MM.1S (cell line): Measurements from ENCODE around the gene CIT.
A peak's percentile ranks its signal among the peaks of the same experiment; 100 is the strongest.

Source experiments
- DNase-seq: peaks from one replicate; pipeline ENCODE4 v3.0.0-alpha.2; 2015
- H2AFZ ChIP-seq: fragments of 300-600 bp; sonication (generic); 2 replicates; pipeline ENCODE4 v1.6.0; 2016; ENCODE audit warnings: antibody characterized with exemption, low read length
- H3F3A ChIP-seq: fragments of 300-600 bp; sonication (generic); 2 replicates; pipeline ENCODE4 v1.6.1; 2016; ENCODE audit warnings: mild to moderate bottlenecking, antibody characterized with exemption, low read length, moderate library complexity, mixed read lengths; ENCODE audit not compliant: insufficient read depth
- H3K27ac ChIP-seq: fragments of 300-600 bp; sonication (generic); 2 replicates; pipeline ENCODE4 v1.5.1; 2016; ENCODE audit warnings: mild to moderate bottlenecking, low read length
- H3K27me3 ChIP-seq: fragments of 300-600 bp; sonication (generic); replicated peaks from 2 replicates; pipeline ENCODE4 v1.6.0; 2016; ENCODE audit warnings: low read length; ENCODE audit not compliant: insufficient read depth
- H3K36me3 ChIP-seq: fragments of 300-600 bp; sonication (generic); replicated peaks from 2 replicates; pipeline ENCODE4 v1.6.1; 2016; ENCODE audit warnings: mild to moderate bottlenecking, low read length, mixed read lengths; ENCODE audit not compliant: insufficient read depth
- H3K4me1 ChIP-seq: fragments of 300-600 bp; sonication (generic); 2 replicates; pipeline ENCODE4 v1.6.1; 2016; ENCODE audit warnings: low read length, mixed read lengths
- H3K4me2 ChIP-seq: fragments of 300-600 bp; sonication (generic); 2 replicates; pipeline ENCODE4 v1.6.0; 2016; ENCODE audit warnings: low read depth, low read length
- H3K4me3 ChIP-seq: fragments of 300-600 bp; sonication (generic); 2 replicates; pipeline ENCODE4 v1.5.1; 2016; ENCODE audit warnings: low read length, mixed read lengths
- H3K79me2 ChIP-seq: fragments of 300-600 bp; sonication (generic); 2 replicates; pipeline ENCODE4 v1.6.1; 2016; ENCODE audit warnings: mixed run types, low read length, mixed read lengths
- H3K9ac ChIP-seq: fragments of 300-600 bp; sonication (generic); 2 replicates; pipeline ENCODE4 v1.6.1; 2016; ENCODE audit warnings: low read length, mixed read lengths
- H3K9me2 ChIP-seq: fragments of 300-600 bp; sonication (generic); replicated peaks from 2 replicates; pipeline ENCODE4 v1.6.1; 2016; ENCODE audit warnings: mild to moderate bottlenecking, low read length, mixed read lengths; ENCODE audit not compliant: insufficient read depth
- H3K9me3 ChIP-seq: fragments of 300-600 bp; sonication (generic); replicated peaks from 2 replicates; pipeline ENCODE4 v1.6.1; 2016; ENCODE audit warnings: mild to moderate bottlenecking, low read length, mixed read lengths; ENCODE audit not compliant: insufficient read depth
- H4K20me1 ChIP-seq: fragments of 300-600 bp; sonication (generic); 2 replicates; pipeline ENCODE4 v1.6.1; 2016; ENCODE audit warnings: mild to moderate bottlenecking, low read length, moderate library complexity, mixed read lengths; ENCODE audit not compliant: insufficient read depth
- CTCF ChIP-seq: fragments of 300-600 bp; sonication (generic); IDR thresholded peaks from 2 replicates; pipeline ENCODE4 v1.5.1; 2016; ENCODE audit warnings: antibody characterized with exemption, low read length, mixed read lengths
- EZH2 ChIP-seq: fragments of 300-600 bp; sonication (generic); optimal IDR thresholded peaks from 2 replicates; pipeline ENCODE3; 2017; ENCODE audit warnings: low read depth, mild to moderate bottlenecking, antibody characterized with exemption, low read length, mixed read lengths
- EZH2phosphoT487 ChIP-seq: fragments of 300-600 bp; sonication (generic); IDR thresholded peaks from 2 replicates; pipeline ENCODE4 v1.6.1; 2018; ENCODE audit warnings: antibody characterized with exemption, low read length

Gene CIT

GRCh38 chr12:119652665-119653064, 224.5 kb downstream of the CIT start:
- no peak for DNase-seq
- no peaks in the 10 kb centered on the region for H3K27me3 ChIP-seq
- H3K36me3 ChIP-seq, result no peaks in the 10 kb centered on the region
- no peak overlapping the region for H3K4me3 ChIP-seq
- no peak overlapping the region for H3K9ac ChIP-seq
- H3F3A ChIP-seq, result no peaks in the 10 kb centered on the region
- H3K79me2 ChIP-seq, result no peaks in the 10 kb centered on the region
- H3K9me2 ChIP-seq, result no peaks in the 10 kb centered on the region
- no peaks in the 10 kb centered on the region for H4K20me1 ChIP-seq
- H3K27ac ChIP-seq, result no peak overlapping the region
- no peaks in the 10 kb centered on the region; the same call in 1 of the 2 replicates for H3K9me3 ChIP-seq
- H3K4me1 ChIP-seq, result no peaks in the 10 kb centered on the region
- H2AFZ ChIP-seq, result no peak overlapping the region
- no peak overlapping the region for H3K4me2 ChIP-seq
- TF ChIP-seq EZH2 (no peak), CTCF (no peak), EZH2phosphoT487 (no peak)

GRCh38 chr12:119649202-119649808, 227.8 kb downstream of the CIT start:
- no peaks in the 10 kb centered on the region for H3F3A ChIP-seq
- no peak overlapping the region for H3K9ac ChIP-seq
- no peak overlapping the region for H3K4me2 ChIP-seq
- no peak overlapping the region for H3K4me3 ChIP-seq
- no peaks in the 10 kb centered on the region for H3K9me2 ChIP-seq
- peak; percentile 55 for TF ChIP-seq CTCF
- no peak for TF ChIP-seq EZH2phosphoT487
- H3K9me3 ChIP-seq, result no peaks in the 10 kb centered on the region; the same call in 1 of the 2 replicates
- no peaks in the 10 kb centered on the region for H3K36me3 ChIP-seq
- H3K27ac ChIP-seq, result no peak overlapping the region
- H3K79me2 ChIP-seq, result no peaks in the 10 kb centered on the region
- H3K4me1 ChIP-seq, result no peaks in the 10 kb centered on the region
- no peak overlapping the region for H2AFZ ChIP-seq
- H4K20me1 ChIP-seq, result no peaks in the 10 kb centered on the region
- no peaks in the 10 kb centered on the region for H3K27me3 ChIP-seq
- no peak for DNase-seq

- no peaks in the 10 kb centered on the region for H3K9me3 ChIP-seq
- no peaks in the 10 kb centered on the region for H3K4me1 ChIP-seq
- DNase-seq, result no peak
- no peaks in the 10 kb centered on the region for H3K79me2 ChIP-seq
- H4K20me1 ChIP-seq, result no peaks in the 10 kb centered on the region
- H2AFZ ChIP-seq, result no peak overlapping the region
- H3K9me2 ChIP-seq, result no peaks in the 10 kb centered on the region
- H3K9ac ChIP-seq, result no peak overlapping the region
- no peaks in the 10 kb centered on the region for H3K36me3 ChIP-seq
- H3K27ac ChIP-seq, result no peak overlapping the region
- no peaks in the 10 kb centered on the region for H3F3A ChIP-seq
- H3K4me3 ChIP-seq, result no peak overlapping the region
- TF ChIP-seq EZH2 (no peak), EZH2phosphoT487 (no peak), CTCF (no peak)
- H3K27me3 ChIP-seq, result no peaks in the 10 kb centered on the region
- no peak overlapping the region for H3K4me2 ChIP-seq
These were observed 231.5 kb downstream of the CIT start for GRCh38 chr12:119645535-119646059.
